Esophagus squamous epithelium (tissue), 4 donors: Measurements from ENCODE around the gene RSPO4.

Experiments used
- CTCF ChIP-seq, 6 experiments: fragments of 450-650 bp in 4 of 6; fragments of 200-600 bp in 2 of 6; sonication (generic) in 2 of 6; IDR thresholded peaks; one replicate each; pipeline ENCODE4 v1.5.1; 2016 to 2019; ENCODE audit warnings: antibody characterized with exemption in 6 of 6, mild to moderate bottlenecking in 4 of 6, moderate library complexity in 4 of 6
- POLR2A ChIP-seq, 4 donors: fragments of 450-650 bp; IDR thresholded peaks; one replicate each; pipeline ENCODE4 v1.6.1; 2017; ENCODE audit warnings: antibody characterized with exemption in 4 of 4, mild to moderate bottlenecking in 4 of 4, moderate library complexity in 3 of 4

GRCh38 chr20:961768-962167, 40.3 kb downstream of the RSPO4 start:
- TF ChIP-seq CTCF (IDR thresholded peaks at IDR 0.05) (no peak), POLR2A (IDR thresholded peaks at IDR 0.05) (no peak)
